Mammary epithelial cell (primary cell): ENCODE results near the gene RACGAP1.

Experiments used
- CTCF ChIP-seq, 2 donors: IDR thresholded peaks in 1 of 2; conservative IDR thresholded peaks in 1 of 2; 2 replicates each; pipeline ENCODE4 v1.5.1; 2011 to 2012; ENCODE audit warnings: inconsistent platforms in 2 of 2, low read length in 2 of 2, mild to moderate bottlenecking in 2 of 2, control low read depth in 1 of 2, low read depth in 1 of 2; ENCODE audit not compliant: insufficient read depth in 1 of 2; ENCODE audit errors: extremely low read depth in 1 of 2
- EZH2 ChIP-seq: IDR thresholded peaks from 2 replicates; pipeline ENCODE4 v1.6.1; 2012; ENCODE audit warnings: low read length, inconsistent platforms, borderline replicate concordance

GRCh38 chr12:50006280-50006679, 19.0 kb downstream of the RACGAP1 start:
- no peak for TF ChIP-seq CTCF (conservative IDR thresholded peaks at IDR 0.05 in 1 of 2, IDR thresholded peaks at IDR 0.05 in 1 of 2; ENCODE audit: extremely low read depth in 1 of 2, insufficient read depth in 1 of 2, low read depth in 1 of 2, low read length in 2 of 2)
- TF ChIP-seq EZH2 = no peak
